HCT116 (cell line): Measurements from ENCODE around the gene XKR8. TPM values are rescaled to one million over a fixed set of nuclear protein-coding genes. Genes with fewer than 3 reads are reported as not detected.

ENCODE experiments used
- ATAC-seq: fragments of 200-7000 bp; cut with Tn5 transposase; 2 replicates; pipeline ENCODE4 v1.9.1; 2020; ENCODE audit warnings: mild to moderate bottlenecking, moderate library complexity
- BruUV-seq: library from RNA; stranded (reverse); fragments of 400-500 nt; replicated peaks from 2 replicates; lab custom pipeline; 2021; lab: Mats Ljungman, UMichigan
- CTCF ChIA-PET: fragments of 300-600 bp; sonication (Branson Sonifier 250); formaldehyde crosslinking; loops from one replicate; lab custom pipeline; 2021; ENCODE audit warnings: antibody characterized with exemption; lab: Charles Lee
- POLR2A ChIA-PET: fragments of 300-600, 350-600 bp; sonication (Branson Sonifier 250); formaldehyde crosslinking; loops from one replicate; lab custom pipeline; 2021; ENCODE audit warnings: antibody characterized with exemption; lab: Charles Lee
- RAD21 ChIA-PET, 2 experiments: fragments of 300-600 bp; sonication (Branson Sonifier 250); formaldehyde crosslinking; loops; one replicate each; lab custom pipeline; 2023; ENCODE audit warnings: low total read pairs in 2 of 2; ENCODE audit not compliant: uncharacterized antibody in 2 of 2, unreplicated experiment in 2 of 2, low non-redundant PET in 1 of 2; lab: Charles Lee
- DNase-seq: peaks from one replicate; pipeline ENCODE4 v3.0.0-alpha.2; 2010; ENCODE audit warnings: low read depth, low spot score
- H2AFZ ChIP-seq: fragments of 200-600 bp; shearing (Covaris generic), sonication (generic); 2 replicates; pipeline ENCODE4 v1.6.1; 2017; ENCODE audit warnings: low read depth, mixed run types, mixed read lengths, antibody characterized with exemption, low read length; ENCODE audit not compliant: poor library complexity, severe bottlenecking
- H3K27ac ChIP-seq: 2 replicates; pipeline ENCODE4 v1.5.1; 2012; ENCODE audit warnings: low read depth, low read length
- H3K27me3 ChIP-seq: fragments of 200-600 bp; sonication (generic); 2 replicates; pipeline ENCODE4 v1.6.1; 2016; ENCODE audit warnings: mixed run types, low read length, mixed read lengths; ENCODE audit not compliant: insufficient read depth
- H3K36me3 ChIP-seq, 2 experiments: fragments of 200-500 bp in 1 of 2; fragments of 200-600 bp in 1 of 2; sonication (Bioruptor generic) in 1 of 2; sonication (generic) in 1 of 2; 2 replicates each; pipeline versions ENCODE4 v1.5.1 to v1.6.1; 2014 to 2016; ENCODE audit warnings: low read length in 2 of 2, inconsistent platforms in 1 of 2, mixed read lengths in 1 of 2, mixed run types in 1 of 2; ENCODE audit not compliant: insufficient read depth in 2 of 2, control insufficient read depth in 1 of 2
- H3K4me1 ChIP-seq, 2 experiments: fragments of 200-600 bp in 1 of 2; sonication (generic) in 1 of 2; 2 replicates each; pipeline versions ENCODE4 v1.5.1 to v1.6.1; 2012 to 2017; ENCODE audit warnings: low read length in 2 of 2, inconsistent platforms in 1 of 2, mild to moderate bottlenecking in 1 of 2, mixed read lengths in 1 of 2, mixed run types in 1 of 2, moderate library complexity in 1 of 2; ENCODE audit not compliant: insufficient read depth in 2 of 2, control insufficient read depth in 1 of 2
- H3K4me2 ChIP-seq: fragments of 200-600 bp; sonication (generic); 2 replicates; pipeline ENCODE4 v1.6.1; 2017; ENCODE audit warnings: mixed run types, low read length, mixed read lengths
- H3K4me3 ChIP-seq, 2 experiments: fragments of 200-600 bp in 1 of 2; sonication (generic) in 1 of 2; replicated peaks in 1 of 2; 2 replicates each; pipeline ENCODE4 v1.5.1; 2011 to 2016; ENCODE audit warnings: low read length in 2 of 2, control low read depth in 1 of 2, low read depth in 1 of 2, mild to moderate bottlenecking in 1 of 2, mixed read lengths in 1 of 2, mixed run types in 1 of 2
- H3K79me2 ChIP-seq: fragments of 200-600 bp; sonication (generic); 2 replicates; pipeline ENCODE4 v1.6.1; 2017; ENCODE audit warnings: mild to moderate bottlenecking, mixed run types, low read length, moderate library complexity, mixed read lengths; ENCODE audit not compliant: insufficient read depth
- H3K9ac ChIP-seq: fragments of 200-600 bp; sonication (generic); 2 replicates; pipeline ENCODE4 v1.6.1; 2016; ENCODE audit warnings: low read length, mixed read lengths
- H3K9me2 ChIP-seq: fragments of 200-600 bp; sonication (generic), shearing (Covaris generic); 2 replicates; pipeline ENCODE4 v1.6.1; 2017; ENCODE audit warnings: mixed run types, mild to moderate bottlenecking, moderate library complexity; ENCODE audit not compliant: insufficient read depth
- H3K9me3 ChIP-seq, 2 experiments: fragments of 200-500 bp in 1 of 2; fragments of 200-600 bp in 1 of 2; sonication (Bioruptor generic) in 1 of 2; sonication (generic) in 1 of 2; 2 replicates each; pipeline ENCODE4 v1.6.1; 2014 to 2017; ENCODE audit warnings: low read length in 2 of 2, mixed read lengths in 2 of 2, inconsistent platforms in 1 of 2, low read depth in 1 of 2, mild to moderate bottlenecking in 1 of 2, mixed run types in 1 of 2, moderate library complexity in 1 of 2; ENCODE audit not compliant: control insufficient read depth in 1 of 2, insufficient read depth in 1 of 2
- H4K20me1 ChIP-seq: fragments of 200-600 bp; sonication (generic), shearing (Covaris generic); 2 replicates; pipeline ENCODE4 v1.6.1; 2017; ENCODE audit warnings: mixed run types, mild to moderate bottlenecking, moderate library complexity; ENCODE audit not compliant: insufficient read depth
- ATF3 ChIP-seq: IDR thresholded peaks from 2 replicates; pipeline ENCODE4 v1.6.1; 2012
- CBX3 ChIP-seq: IDR thresholded peaks from 2 replicates; pipeline ENCODE4 v1.6.1; 2012; ENCODE audit warnings: low read depth
- CEBPB ChIP-seq: IDR thresholded peaks from 2 replicates; pipeline ENCODE4 v1.6.1; 2012; ENCODE audit warnings: low read depth
- ELF1 ChIP-seq: IDR thresholded peaks from 2 replicates; pipeline ENCODE4 v1.6.1; 2012; ENCODE audit warnings: low read depth, borderline replicate concordance
- EZH2 ChIP-seq: fragments of 200-600 bp; sonication (generic); IDR thresholded peaks from 2 replicates; pipeline ENCODE4 v1.6.1; 2017; ENCODE audit warnings: antibody characterized with exemption, mixed run types
- EZH2phosphoT487 ChIP-seq: fragments of 200-600 bp; IDR thresholded peaks from 2 replicates; pipeline ENCODE4 v1.6.1; 2018; ENCODE audit warnings: antibody characterized with exemption, borderline replicate concordance
- FOSL1 ChIP-seq: IDR thresholded peaks from 2 replicates; pipeline ENCODE4 v1.6.1; 2012; ENCODE audit warnings: low read depth
- JUND ChIP-seq: IDR thresholded peaks from 2 replicates; pipeline ENCODE4 v1.6.1; 2012
- POLR2A ChIP-seq: IDR thresholded peaks from 2 replicates; pipeline ENCODE4 v1.7.0; 2011; ENCODE audit warnings: borderline replicate concordance; ENCODE audit not compliant: insufficient read depth, insufficient read length; ENCODE audit errors: extremely low read depth
- POLR2AphosphoS5 ChIP-seq: IDR thresholded peaks from 2 replicates; pipeline ENCODE4 v1.6.1; 2011; ENCODE audit warnings: mild to moderate bottlenecking, low read depth, low read length, moderate library complexity
- SP1 ChIP-seq: IDR thresholded peaks from 2 replicates; pipeline ENCODE4 v1.6.1; 2012; ENCODE audit warnings: low read depth
- TCF7L2 ChIP-seq: IDR thresholded peaks from 2 replicates; pipeline ENCODE4 v1.7.0; 2011; ENCODE audit warnings: borderline replicate concordance, inconsistent platforms; ENCODE audit not compliant: insufficient read depth, insufficient read length; ENCODE audit errors: extremely low read depth
- YY1 ChIP-seq: IDR thresholded peaks from 2 replicates; pipeline ENCODE4 v1.6.1; 2011; ENCODE audit warnings: low read length, low read depth, moderate library complexity, mild to moderate bottlenecking; ENCODE audit not compliant: insufficient replicate concordance; ENCODE audit errors: extremely low read depth
- ZBTB33 ChIP-seq: IDR thresholded peaks from 2 replicates; pipeline ENCODE4 v1.6.1; 2011; ENCODE audit warnings: mild to moderate bottlenecking, low read length, moderate library complexity; ENCODE audit not compliant: insufficient replicate concordance; ENCODE audit errors: extremely low read depth
- ZFX ChIP-seq: fragments of 450-650 bp; IDR thresholded peaks from 2 replicates; pipeline ENCODE4 v1.6.1; 2017
- ZNF274 ChIP-seq: fragments of 200-500 bp; sonication (Bioruptor generic); IDR thresholded peaks from 2 replicates; pipeline ENCODE4 v1.6.1; 2014; ENCODE audit warnings: mild to moderate bottlenecking, low read depth, low read length, inconsistent platforms
- intact Hi-C: fragments of 100-400 bp; cut with micrococcal nuclease; formaldehyde crosslinking; loops from 2 replicates; pipeline ENCODE4 v1.10.0; 2022
- total RNA-seq: library from RNA; stranded (reverse); gene quantifications from one replicate; pipeline ENCODE4 v1.2.1, GENCODE V29; 2021; ENCODE audit not compliant: unreplicated experiment
- TF ChIP-seq, protein P1 (sequence below): IDR thresholded peaks from 2 replicates; pipeline ENCODE4 v1.6.1; 2012

The XKR8 gene
- total RNA-seq, 1 experiment from 2014 or later = 11.0 TPM

DNA sequence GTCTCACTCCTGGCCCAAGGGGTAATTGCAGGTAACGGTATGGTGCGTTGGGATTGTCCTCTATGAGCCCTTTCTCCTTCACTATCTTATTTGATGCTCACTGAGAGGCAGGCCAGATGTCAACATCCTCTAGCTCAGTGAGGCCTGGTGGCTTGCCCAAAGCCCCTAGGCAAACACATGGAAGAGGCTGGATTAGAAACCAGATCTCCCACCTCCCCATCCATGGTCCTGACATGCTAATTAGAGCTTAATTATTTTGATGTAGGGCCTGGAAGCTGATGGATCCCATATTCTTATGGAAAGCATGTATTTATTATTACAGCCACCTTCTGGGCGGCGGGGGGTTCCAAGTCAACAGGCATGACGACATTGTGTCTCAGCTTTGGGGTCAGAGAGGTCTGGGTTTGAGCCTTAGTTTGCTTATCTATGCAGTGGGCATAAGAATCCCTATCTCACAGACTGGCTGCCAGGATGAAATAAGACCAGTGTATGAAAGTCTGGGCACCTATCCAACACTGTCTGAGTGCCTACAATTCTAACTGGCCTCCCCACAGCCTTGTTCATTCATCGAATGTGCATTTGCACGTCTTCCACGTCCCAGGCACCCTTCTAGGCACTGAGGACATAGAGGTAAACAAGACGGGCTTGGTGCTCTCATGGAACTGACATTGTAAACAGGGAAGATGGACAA, 18.8 kb upstream of the XKR8 start:
- ChIA-PET RAD21 (no interaction called here), CTCF (interaction anchor here (2.7 kb wide), 1 partner anchor 39 kb away, joined by 9 read pairs; no protein-coding TSS in a partner anchor), POLR2A (no interaction called here)
- H3K27me3 ChIP-seq = no peaks in the 10 kb centered on the region
- intact Hi-C loops = loop anchor here (1.0 kb wide), 1 partner anchor 38 kb away; no protein-coding TSS in a partner anchor
- H3K79me2 ChIP-seq = no peaks in the 10 kb centered on the region
- H3K36me3 ChIP-seq = no peaks in the 10 kb centered on the region
- H3K4me1 ChIP-seq = peaks cover 0 to 10% of the 10 kb centered on the region in 2 experiments; a peak in 2 of 4 replicates
- no peak overlapping the region for H3K9ac ChIP-seq
- H3K9me3 ChIP-seq = no peaks in the 10 kb centered on the region
- H4K20me1 ChIP-seq = no peaks in the 10 kb centered on the region
- DNase-seq (no peak), ATAC-seq (no peak)
- no TSS peak for BruUV-seq
- TF ChIP-seq FOSL1 (no peak), ZNF274 (no peak), ATF3 (no peak), EZH2phosphoT487 (no peak), CEBPB (no peak), EZH2 (no peak), SP1 (no peak), YY1 (no peak), ZBTB33 (no peak), POLR2AphosphoS5 (no peak), TCF7L2 (no peak), ZFX (no peak), ELF1 (no peak), POLR2A (no peak), JUND (no peak), CBX3 (no peak)
- TF ChIP-seq, protein P1, sequence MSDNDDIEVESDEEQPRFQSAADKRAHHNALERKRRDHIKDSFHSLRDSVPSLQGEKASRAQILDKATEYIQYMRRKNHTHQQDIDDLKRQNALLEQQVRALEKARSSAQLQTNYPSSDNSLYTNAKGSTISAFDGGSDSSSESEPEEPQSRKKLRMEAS = no peak
- H3K9me2 ChIP-seq = no peaks in the 10 kb centered on the region
- no peak overlapping the region for H3K4me3 ChIP-seq
- no peak overlapping the region for H2AFZ ChIP-seq
- no peak overlapping the region for H3K27ac ChIP-seq
- H3K4me2 ChIP-seq = no peak overlapping the region
